GM19035 (cell line): ENCODE measurements around the gene TRMU.

Experiments
- ATAC-seq: cut with Tn5 transposase; IDR thresholded peaks from one replicate; pipeline ENCODE4 v1.9.1; 2021; ENCODE audit not compliant: unreplicated experiment

Gene TRMU

DNA sequence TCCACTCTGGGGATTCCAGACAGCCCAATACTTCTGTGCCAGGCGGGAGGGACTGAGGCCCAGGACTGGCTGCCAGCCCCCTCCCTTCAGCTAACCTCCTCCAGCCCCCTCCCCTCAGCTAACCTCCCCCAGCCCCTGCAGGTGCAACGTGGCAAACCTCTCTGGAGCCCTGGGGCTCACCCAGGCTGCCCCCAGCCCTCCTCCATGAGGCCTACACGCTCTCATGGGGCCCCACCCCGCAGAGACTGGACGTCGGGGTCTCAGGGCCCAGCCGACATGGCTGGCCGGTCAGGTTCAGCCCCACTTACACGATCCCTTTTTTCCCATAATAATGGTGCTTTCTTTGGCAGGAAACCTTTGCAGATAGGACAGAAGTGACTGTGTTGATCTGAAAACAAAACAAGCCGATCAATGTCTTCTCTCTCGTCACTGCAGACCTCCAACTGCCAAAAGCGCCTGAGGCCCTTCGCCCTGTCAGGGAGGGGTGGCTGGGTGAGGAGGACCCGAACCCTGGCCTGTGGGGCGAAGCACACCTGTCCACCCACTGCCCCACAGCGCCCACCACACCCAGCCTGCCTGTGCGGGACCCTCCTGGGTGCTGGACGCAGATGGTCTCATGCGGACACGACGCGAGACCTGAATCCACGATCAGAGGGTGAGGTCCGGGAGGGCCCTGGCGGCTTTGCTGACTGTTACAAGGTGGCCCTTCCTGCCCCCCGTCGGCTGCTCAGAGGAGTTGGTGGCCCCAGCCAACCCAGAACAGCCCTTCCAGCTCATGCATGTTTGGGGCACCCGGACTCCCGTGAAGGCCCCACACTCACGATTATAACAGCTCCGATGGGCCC is 33.6 kb downstream of the TRMU start:
- no peak for ATAC-seq

DNA sequence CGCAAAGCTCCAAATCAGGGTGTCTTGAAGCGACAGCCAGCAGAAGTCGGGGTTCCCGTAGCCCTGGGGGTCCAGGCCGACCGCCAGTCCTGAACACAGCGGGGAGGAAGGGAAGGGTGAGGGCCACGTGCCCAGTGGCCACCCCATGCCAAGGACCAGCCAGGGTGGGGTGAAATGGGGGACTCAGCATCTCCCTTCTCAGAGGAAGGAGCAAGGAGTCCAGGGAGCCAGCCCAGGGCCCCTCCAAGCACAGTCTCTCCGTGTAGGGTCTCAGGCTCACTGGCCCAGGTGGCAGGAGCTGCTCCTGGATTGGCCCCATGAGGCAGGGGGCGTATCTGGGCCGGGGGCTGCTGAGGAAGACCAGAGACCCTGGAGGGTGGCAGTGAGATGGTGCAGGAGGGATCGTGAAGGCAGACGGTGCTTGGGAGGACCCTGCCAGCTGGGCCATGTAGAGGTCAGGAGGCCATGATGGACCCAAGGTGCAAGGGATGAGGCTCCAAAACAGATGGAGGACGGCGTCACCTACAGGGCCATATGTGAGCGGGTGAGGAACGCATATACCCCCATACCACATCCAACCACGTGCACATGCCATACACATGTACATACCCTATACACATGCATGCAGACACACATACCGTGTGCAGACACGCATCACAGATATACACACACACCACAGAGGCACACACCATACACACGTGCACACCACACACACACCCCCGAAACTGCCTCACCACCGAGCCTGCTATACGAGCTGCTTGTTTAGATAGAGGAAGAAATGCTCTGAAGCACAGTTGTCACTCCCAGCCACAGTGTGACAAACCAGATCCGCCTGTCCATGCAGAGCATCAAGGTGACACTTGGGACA is 34.4 kb downstream of the TRMU start:
- no peak for ATAC-seq

DNA sequence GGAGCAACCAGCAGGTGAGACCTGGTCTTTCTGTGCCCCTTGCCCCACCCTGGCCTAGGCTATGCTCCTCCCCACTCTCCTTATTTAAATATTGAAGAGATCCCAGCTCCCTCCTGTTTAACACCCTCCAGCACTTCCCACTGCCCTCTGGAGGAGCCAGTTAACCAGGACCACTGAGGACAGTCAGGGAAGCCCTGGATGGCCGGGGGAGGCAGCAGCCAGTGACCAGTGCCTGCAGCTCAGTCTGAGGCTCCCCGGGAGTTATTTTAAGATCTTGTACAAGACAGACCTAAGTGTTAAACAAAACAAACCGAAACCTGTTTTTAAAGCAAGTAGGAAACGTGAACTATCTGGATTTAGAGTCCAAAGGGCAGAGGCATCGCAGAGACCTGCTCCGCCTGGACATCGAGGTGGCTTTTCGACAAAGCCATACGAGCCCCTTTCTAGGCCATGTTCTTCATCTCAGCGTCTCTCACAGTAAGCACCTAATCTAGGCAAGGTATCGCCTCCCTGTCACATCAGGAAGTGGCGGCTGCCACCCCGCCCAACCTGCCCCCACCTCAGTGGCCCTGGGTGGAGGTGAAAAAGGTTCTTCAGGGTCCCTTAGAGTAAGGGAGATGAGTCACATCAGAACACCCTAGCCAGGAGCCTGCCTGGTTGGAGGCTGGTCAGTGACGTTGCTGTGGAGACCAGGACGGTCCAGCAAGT is 35.2 kb downstream of the TRMU start:
- ATAC-seq: no peak

DNA sequence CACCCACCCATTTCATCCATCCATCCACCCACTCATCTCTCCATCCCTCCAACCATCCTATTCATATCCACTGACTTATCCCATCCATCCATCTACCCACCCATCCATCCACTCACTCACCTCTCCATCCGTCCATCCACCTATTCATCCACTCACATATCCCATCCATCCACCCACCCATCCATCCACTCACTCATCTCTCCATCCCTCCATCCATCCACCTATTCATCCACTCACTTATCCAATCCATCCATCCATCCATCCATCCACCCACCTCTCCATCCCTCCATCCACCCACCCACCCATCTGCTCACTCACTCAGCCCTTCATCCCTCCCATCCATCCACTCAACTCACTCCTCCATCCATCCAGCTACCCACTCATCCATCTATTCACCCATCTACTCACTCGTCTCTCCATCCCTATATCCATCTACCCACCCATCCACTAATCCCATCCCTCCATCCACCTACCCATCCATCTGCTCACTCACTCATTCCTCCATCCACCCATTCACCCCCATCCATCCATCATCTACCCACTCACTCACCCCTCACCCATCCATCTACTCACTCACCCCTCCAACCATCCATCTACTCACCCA is 36.2 kb downstream of the TRMU start:
- ATAC-seq: no peak

DNA sequence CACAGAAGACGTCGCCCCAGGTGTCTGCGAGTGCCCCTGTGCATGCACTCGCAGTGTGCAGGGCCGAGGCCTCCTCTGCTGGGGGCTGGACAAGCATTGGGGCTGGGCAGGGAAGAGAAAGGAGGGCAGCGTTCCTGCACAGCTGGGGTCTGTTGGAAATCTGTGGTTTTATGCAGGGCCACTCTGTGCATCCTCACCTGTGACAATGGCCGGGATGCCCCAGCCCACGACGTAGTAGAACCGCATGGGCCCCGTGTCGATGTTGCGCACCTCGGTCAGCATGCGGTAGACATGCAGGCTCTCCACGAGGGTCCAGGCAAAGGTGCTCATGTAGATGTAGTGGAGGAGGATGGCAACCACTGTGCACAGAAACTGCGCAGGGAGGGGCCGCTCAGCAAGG is 37.2 kb downstream of the TRMU start:
- no peak for ATAC-seq

DNA sequence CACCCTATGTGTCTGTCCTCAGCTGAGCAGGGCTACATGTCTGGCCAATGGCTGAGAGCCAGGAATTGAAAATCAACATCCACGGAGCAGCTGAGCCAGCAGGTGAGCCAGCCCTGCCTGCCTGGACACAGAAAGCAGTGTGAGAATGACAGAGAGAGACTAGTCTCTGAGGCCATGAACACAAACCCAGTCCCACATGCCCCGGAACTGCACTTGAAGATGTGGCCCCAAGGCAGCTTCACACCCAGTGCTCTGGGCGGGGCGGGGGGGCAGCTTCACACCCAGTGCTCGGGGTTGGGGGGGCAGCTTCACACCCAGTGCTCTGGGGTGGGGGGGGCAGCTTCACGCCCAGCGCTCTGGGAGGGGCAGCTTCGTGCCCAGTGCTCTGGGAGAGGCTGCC is 37.6 kb downstream of the TRMU start:
- ATAC-seq: no peak

DNA sequence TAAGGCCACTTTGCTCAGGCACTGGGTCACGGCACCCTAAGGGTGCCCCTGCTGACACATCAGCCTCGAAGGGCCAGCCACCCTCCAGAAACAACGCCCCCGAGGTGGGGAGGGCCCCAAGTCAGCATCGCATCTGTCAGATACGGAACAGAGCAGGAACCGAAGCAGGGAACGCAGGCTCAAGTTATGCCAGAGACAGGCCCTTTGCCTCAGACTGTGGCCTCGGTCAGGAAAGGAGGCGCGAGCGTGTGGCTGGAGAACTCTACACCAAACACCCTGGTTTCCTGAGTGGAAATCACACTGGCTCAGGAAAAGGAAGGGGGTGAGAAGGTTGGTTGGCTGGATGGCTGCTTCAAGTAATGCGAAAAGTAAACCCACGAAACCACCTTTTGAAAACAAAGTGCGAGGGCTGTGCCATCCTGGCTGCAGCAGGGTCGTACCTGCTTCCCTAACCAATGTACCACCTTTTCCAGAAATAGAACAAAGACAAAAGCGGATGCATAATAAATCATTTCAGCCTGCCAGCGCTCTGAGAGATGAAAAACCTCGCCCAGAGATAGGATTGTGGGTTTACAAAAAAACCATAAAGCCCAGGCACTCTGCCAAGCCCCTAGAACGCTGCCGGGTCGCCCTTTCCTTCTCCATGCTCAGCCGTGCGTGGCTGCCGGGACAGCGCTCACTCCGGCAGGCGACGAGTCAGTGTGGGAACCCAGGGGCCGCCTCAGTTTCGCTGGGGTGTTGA is 38.6 kb downstream of the TRMU start:
- ATAC-seq: no peak

DNA sequence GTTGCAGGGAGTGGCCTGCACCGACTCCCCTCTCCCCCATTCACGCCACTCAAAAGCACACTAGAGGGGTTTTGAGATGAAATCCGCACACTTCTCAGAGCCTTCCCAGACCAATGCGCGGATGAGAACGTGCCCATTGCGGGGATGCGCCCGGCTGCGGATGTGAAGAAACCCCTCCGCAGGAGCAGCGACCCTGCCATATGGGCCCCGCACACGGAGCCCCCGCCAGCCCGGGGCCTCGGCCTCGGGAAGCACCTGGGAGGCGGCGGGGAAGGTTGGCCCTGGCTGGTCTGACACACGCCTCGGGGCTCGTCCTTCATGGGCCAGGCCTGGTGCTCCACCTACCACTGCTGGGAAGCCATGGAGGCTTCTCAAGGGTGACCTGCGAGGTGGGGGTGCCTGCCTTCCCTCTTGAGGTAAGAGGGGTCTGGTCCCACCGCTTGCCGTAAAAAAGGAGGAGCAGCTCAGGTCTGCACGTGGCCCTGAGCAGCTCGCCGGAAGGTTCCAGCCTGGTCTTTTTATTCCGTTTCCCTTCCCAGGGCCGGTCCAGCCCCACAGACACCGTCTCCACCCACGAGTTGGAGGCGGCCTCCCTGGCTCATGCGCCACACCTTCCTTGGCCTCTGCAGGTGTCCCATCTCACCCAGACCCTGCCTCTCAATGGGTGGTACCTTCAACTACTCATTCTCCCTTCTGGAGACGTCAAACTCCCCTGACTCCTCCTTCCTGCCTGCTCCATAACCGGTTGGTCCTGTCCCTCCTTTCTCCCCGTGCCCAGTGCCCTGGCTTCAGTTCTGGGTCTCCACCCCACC is 39.4 kb downstream of the TRMU start:
- no peak for ATAC-seq

DNA sequence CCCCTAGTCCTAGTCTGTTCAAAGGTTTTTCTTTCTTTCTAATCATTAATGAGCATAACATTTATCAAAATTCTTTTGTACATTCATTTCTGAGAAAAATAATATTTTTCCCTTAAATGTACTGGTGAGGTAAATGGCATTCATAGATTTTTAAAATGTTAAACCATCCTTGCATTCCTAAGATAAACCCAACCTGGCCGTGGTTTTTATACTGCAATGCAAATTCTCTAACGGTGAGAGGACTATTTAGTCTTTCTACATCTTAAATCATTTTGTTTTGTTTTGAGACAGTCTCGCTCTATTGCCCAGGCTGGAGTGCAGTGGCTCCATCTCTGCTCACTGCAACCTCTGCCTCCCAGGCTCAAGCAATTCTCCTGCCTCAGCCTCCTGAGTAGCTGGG is 40.6 kb downstream of the TRMU start:
- no peak for ATAC-seq

DNA sequence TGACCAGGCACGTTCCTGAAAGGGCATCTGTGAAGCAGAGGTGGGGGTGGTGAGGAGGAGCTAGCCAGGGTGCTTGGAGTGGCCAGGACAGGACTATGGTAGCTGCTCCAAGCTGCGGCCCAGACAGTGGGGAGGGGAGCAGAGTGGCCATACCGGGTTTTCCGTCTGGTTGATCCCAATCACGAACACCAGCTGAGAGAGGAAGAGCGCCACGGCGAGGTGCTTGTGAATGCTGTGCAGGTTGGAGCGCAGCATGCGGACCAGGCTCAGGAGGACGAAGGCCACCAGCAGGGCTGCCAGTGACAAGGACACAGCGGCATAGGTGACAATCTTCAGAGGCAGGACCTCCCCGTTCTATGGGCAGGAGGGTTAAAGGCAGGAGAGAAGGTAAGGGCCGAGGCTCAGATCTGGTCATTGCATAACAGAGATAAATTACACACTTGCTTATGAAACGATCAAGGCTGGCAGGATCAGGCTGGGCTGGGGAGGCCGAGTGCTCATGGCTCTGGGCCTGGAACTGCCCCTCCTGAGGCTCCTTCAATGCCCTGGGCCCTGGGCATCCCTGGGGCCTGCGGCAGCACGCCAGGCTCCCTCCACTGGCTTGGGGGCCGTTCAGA is 41.5 kb downstream of the TRMU start:
- no peak for ATAC-seq

DNA sequence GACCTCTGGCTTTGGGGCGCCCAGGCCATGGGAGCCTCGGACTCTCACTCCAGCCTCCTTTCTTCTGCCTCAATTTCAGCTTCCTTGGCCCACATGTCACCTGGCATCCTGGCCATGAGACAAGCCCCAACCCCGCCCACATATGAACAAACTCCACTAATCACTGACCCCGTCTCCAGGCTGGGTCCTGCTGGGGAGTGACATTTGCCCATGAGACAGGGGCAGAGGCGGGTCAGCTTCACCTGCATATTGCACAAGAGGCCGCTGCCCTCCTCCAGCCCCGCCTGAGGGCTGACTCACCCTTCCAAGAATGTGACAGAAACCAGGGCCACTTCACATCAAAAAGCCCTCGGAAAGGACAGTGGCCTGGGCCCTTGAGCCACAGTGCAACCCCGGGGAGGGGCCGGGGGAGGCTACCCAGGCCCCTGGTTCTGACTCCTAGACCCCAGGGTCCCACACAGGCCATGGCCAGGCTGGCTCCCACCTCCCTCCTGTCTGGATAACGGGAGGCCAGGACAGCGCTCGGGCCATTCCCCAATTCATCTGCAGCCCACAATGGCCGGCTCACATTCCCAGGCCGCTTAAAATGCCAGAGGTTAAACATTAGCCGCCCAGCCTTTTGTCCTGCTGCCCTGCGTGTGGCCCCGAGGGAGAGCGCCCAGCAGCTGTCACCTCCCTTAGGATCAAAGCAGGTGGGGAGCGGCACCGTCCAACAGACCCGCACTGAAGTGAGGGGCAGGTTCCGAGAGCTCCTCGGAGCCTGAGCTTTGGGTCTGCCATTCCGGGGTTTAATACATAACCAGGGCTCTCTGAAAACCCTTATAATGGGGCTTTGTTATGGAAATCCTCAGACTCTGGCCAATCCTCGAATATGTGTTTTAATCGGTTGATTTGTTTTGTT is 42.3 kb downstream of the TRMU start:
- no peak for ATAC-seq

DNA sequence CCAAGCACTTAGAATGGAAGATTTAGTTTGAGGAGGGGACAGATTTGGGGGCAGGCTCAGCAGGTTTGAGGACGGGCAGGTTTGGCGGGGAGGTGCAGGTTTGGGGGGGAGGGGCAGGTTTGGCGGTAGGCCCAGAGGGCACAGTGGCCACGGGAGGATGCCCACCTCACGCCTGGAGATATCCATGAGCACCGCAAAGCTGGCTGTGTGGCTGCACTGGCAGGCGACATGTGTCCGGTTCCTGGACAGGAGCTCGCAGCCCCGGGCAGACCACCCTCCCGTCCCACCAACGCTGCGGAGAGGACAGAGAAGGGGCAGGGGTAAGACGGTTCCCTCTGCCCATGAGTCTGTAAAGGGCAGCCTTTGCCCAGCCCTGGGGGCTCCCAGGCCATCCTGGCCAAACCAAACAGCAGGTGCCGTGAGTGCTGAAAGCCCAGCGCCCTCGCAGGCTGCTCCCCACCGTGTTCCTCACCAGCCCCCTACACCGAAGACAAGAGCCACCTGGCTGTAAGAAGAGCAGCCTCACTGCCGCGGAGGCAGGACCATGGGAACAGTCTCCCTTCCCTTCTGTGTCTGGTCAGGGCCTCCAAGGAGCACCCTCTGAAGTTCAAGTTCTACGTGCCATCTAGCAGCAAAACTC is 43.0 kb downstream of the TRMU start:
- no peak for ATAC-seq

DNA sequence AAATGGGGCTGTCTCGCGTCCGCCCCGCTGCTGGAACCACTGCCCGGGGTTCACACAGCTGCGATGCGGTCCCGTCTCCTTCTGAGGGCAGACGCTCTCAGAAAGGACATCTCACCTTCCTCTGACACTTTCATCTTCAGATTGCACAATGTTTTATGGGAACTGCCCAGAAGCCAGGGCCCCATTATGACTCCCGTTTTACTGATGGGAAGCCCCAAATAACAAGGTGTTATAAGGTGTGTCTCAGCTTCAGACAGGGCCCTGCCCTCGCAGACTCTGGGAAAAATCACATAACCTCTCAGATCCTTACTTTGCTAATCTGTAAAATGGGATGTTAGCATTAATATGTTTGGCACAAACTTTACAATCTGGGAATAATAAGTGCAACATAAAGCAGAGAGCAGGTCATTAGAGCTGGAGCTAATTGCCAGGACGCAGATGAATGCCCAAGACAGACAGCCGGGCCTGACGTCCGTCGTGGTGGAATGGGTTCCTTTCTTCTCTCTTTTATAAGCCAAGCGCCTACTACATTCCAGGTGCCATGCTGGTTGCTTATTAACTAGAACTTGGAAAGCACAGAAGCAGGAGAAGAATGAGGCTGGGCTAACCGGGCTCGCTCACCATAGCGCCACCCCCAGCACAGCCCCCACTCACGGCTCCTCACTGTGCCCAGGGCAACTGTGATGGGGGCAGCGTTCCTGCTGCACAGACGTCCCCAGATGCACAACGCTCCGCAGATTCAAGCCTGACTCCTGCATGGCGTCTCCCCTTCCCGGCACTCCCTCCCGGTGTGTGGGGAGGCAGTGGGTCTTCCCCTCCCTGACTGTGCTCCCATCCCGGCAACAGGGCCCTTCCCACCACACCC is 43.8 kb downstream of the TRMU start:
- ATAC-seq: no peak

DNA sequence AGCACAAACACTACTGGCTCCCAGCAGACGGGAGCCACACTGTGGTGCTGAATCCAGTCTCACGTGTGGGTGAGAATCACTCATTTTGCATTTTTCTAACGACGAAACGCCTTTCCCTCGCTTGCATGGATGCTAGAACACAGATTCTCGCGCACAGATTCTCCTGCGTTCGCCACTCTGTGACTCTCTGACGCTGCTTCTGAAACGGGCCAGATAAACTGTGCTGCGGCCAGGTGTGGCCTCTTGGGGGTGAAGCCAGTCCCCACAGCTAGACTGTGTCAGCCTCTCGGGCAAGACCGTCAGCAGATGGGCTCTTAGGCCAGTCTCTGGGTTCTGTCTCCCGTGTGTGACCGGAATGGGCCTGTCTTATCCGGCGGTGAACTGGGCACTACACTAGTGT is 44.6 kb downstream of the TRMU start:
- no peak for ATAC-seq

DNA sequence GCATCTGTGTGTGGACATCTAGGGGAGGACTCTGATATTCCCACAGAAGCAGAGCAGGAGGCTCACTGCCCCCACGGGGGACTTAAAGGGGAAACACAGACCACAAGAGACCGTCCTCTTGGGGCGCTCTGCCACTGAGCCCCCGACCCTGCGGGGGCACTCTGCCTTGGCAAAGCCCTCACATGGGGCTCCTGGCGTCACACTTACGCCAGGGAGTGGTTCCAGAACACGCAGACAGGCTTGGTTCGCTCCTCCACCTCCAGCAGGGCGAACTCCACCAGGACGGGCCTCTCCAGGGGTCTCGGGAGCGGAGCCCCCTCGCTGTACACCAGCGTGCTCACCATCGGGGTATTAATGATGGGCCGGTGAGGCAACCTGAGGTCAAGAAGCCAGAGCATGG is 45.1 kb downstream of the TRMU start:
- no peak for ATAC-seq

DNA sequence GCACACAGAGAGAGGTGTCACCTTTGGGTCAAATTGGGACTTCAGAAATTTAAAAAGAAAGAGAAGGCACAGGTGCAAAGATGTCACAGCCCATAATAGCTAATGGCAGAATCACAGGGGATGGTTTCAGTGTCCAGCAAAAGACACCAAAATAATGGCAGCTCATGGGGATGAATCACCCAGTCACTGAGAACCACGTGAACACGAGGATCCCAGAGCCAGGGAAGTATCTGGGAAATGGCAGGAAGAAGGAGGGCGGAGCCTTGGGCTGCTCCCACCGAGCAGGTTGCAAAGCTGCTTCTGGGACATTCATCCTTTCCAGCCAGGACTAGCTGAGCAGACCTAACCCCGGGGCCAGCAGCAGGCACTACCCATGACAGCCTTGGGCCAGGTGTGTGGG is 45.6 kb downstream of the TRMU start:
- ATAC-seq: no peak

DNA sequence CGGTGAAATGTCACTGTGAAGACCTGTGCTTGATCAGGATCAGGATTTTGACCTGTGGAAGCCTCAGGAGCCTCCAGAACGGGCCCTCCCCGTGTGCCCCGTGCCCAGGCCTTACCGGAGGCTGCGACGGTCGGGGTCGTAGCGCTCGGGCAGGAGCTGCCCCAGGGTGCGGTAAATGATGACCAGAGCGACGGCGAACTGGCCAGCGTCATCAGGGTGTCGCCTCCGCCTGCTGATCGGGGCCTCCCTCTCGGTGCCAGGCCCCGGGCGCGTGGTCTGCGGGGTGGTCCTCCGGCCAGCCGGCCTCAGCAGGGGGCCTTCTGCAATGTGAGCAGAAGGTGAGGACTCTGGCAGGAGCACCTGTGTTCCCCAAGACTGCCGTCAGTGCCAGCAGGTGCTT is 46.2 kb downstream of the TRMU start:
- no peak for ATAC-seq
